ENCODE data around the gene GATA3.
"Not testable (repeated sequence)": the region's sequence is repeated elsewhere in the genome, so short reads cannot be mapped to it uniquely, and the experiment has no call there.

Gene GATA3

GRCh38 chr10:8054494-8055407, at the start of gene GATA3:
TSS of gene GATA3 (plus strand) at chr10:8054688. CDS start at chr10:8055656, 968 bp downstream.
- DNase-seq: no peak

GRCh38 chr10:8006274-8006999, 48.1 kb upstream of the GATA3 start:
- peak; percentile 87 for DNase-seq

- no peak for DNase-seq
Observed at GRCh38 chr10:8009031-8009430, 45.5 kb upstream of the GATA3 start.

- no peak for DNase-seq
Observed at GRCh38 chr10:8013006-8013405, 41.5 kb upstream of the GATA3 start.

GRCh38 chr10:8013619-8014018, 40.9 kb upstream of the GATA3 start:
- no peak for DNase-seq

- no peak for DNase-seq
Observed at GRCh38 chr10:8014649-8015048, 39.8 kb upstream of the GATA3 start.

- DNase-seq: no peak
Observed at GRCh38 chr10:8017277-8017676, 37.2 kb upstream of the GATA3 start.

- no peak for DNase-seq
Observed at GRCh38 chr10:8023321-8023720, 31.2 kb upstream of the GATA3 start.

GRCh38 chr10:8023851-8024250, 30.6 kb upstream of the GATA3 start:
- no peak for DNase-seq

- no peak for DNase-seq
Observed at GRCh38 chr10:8026349-8027259, 27.9 kb upstream of the GATA3 start.

GRCh38 chr10:8031211-8031610, 23.3 kb upstream of the GATA3 start:
- not testable (repeated sequence) for DNase-seq

- DNase-seq: no peak
Observed at GRCh38 chr10:8032558-8032957, 21.9 kb upstream of the GATA3 start.

GRCh38 chr10:8033812-8034465, 20.5 kb upstream of the GATA3 start:
- DNase-seq: no peak

- no peak for DNase-seq
Observed at GRCh38 chr10:8034466-8035005, 20.0 kb upstream of the GATA3 start.

GRCh38 chr10:8035006-8035640, 19.4 kb upstream of the GATA3 start:
- no peak for DNase-seq

- DNase-seq: no peak
Observed at GRCh38 chr10:8035641-8036470, 18.6 kb upstream of the GATA3 start.

- no peak for DNase-seq
Observed at GRCh38 chr10:8036506-8037198, 17.8 kb upstream of the GATA3 start.

- no peak for DNase-seq
Observed at GRCh38 chr10:8037199-8037801, 17.2 kb upstream of the GATA3 start.

Measured in MV-4-11 (cell line).